SK-N-MC (cell line): Measurements from ENCODE around the gene TRPM1.

Experiments
- DNase-seq: peaks from one replicate; pipeline ENCODE4 v3.0.0-alpha.2; 2011; ENCODE audit warnings: low read depth, low spot score
- H3K27ac ChIP-seq: fragments of 200-600 bp; sonication (generic); 2 replicates; pipeline ENCODE4 v1.5.1; 2016; ENCODE audit warnings: mixed run types
- H3K36me3 ChIP-seq: fragments of 200-600 bp; sonication (generic); 2 replicates; pipeline ENCODE4 v1.6.1; 2017; ENCODE audit warnings: antibody characterized with exemption, low read length, mixed read lengths; ENCODE audit not compliant: insufficient read depth
- H3K4me3 ChIP-seq: fragments of 200-600 bp; sonication (generic); 2 replicates; pipeline ENCODE4 v1.5.1; 2016
- H3K9ac ChIP-seq: fragments of 200-600 bp; sonication (generic); 2 replicates; pipeline ENCODE4 v1.8.0; 2017; ENCODE audit warnings: mixed run types, mixed read lengths; ENCODE audit not compliant: insufficient read length
- H3K9me3 ChIP-seq: fragments of 200-600 bp; sonication (generic); 2 replicates; pipeline ENCODE4 v1.6.1; 2017; ENCODE audit warnings: low read depth, mild to moderate bottlenecking, antibody characterized with exemption, low read length, moderate library complexity, mixed read lengths
- EZH2 ChIP-seq: fragments of 200-600 bp; sonication (generic); IDR thresholded peaks from one replicate; pipeline ENCODE4 v1.6.1; 2017; ENCODE audit warnings: antibody characterized with exemption
- FOXP2 ChIP-seq: optimal IDR thresholded peaks from 2 replicates; pipeline ENCODE3; 2011; ENCODE audit warnings: mild to moderate bottlenecking, moderate library complexity; ENCODE audit not compliant: insufficient read depth; ENCODE audit errors: extremely low read length, control extremely low read depth
- POLR2AphosphoS5 ChIP-seq: IDR thresholded peaks from 2 replicates; pipeline ENCODE4 v1.6.1; 2012; ENCODE audit warnings: mild to moderate bottlenecking, low read depth, low read length, borderline replicate concordance

TRPM1 gene

DNA sequence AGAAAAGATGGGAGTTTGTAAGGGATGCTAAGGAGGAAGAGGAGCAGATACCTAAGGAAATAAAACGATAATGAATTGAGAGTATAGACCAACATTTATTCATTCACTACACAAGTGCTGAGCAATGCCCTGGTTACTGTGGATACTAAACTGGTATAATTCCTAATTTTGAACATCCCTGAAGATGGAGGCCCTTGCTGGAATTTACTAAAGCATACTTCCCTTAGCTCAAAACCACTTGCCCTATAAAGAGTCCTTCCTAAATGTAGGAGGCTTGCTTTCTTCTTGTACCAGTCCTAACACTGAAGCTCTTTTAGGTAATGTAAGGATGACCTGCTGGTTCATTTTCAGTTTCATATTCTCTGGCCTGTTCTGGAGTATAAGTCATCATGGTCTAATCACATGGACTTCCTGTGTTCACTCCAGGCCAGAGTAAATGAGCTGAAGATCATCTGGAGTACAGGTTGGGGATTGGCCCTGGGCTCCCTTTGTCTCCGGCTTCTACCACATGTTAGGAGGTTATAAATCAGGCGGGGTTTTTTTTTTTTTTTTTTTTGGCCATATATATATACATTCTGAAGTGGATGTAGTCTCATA is 70.0 kb downstream of the TRPM1 start:
- Histone ChIP-seq H3K27ac (no peak overlapping the region), H3K4me3 (no peak overlapping the region), H3K36me3 (no peaks in the 10 kb centered on the region), H3K9me3 (no peaks in the 10 kb centered on the region), H3K9ac (no peak overlapping the region)
- no peak for DNase-seq
- TF ChIP-seq POLR2AphosphoS5 = no peak
- TF ChIP-seq FOXP2 = no peak
- no peak for TF ChIP-seq EZH2

DNA sequence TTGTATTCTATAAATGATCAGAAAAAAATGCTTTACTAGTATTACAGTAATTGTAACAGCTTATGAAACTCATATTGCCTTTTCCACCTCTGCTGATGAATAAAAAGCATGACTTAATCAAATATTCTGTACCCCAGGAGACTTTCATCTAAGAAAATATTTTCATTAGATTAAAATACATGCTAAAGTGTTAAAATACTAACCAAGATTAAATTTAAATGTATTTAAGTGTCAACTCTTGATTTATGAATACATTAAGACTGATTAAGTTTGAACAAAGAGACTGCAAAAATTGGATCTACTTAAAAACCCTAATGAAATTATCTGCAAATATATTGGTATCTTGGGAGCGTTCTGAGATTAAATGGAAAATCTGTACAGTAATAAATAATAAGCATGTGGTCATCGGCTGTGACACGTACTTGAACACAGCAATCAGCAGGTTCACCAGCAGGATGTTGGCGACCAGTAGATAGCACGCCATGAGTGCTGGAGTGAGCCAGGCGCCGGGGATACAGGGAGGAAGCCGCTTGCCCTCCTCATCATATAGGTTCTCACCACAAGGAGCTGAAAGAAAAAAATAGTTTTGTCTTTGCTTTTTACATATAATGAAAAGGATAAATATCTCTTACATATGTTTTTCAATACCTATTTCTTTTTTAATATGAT is 73.5 kb downstream of the TRPM1 start:
- Histone ChIP-seq H3K27ac (no peak overlapping the region), H3K9ac (no peak overlapping the region), H3K9me3 (no peaks in the 10 kb centered on the region), H3K36me3 (no peaks in the 10 kb centered on the region), H3K4me3 (no peak overlapping the region)
- TF ChIP-seq EZH2 = no peak
- no peak for TF ChIP-seq FOXP2
- TF ChIP-seq POLR2AphosphoS5 = no peak
- no peak for DNase-seq

DNA sequence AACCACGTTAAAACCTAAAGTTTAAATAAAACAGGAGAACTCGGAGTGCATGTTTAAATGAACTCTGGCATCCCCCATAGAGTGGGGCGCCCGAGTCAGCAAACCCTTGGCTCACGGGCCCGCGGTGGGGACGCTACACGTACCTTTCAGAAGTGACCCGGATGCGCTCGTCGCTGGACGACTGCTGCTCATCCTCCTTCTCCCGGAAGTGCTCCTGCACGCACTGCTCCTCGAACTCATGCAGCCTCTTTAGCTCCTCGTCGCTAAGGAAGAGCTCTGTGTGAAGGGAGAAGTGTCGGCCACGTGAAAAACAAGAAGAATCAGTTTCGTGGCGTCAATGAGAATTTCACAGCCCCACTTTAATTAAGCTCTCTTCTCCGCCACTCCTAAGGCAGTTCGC is 75.5 kb downstream of the TRPM1 start:
- H3K36me3 ChIP-seq = no peaks in the 10 kb centered on the region
- TF ChIP-seq FOXP2 (no peak), EZH2 (no peak), POLR2AphosphoS5 (no peak)
- no peak overlapping the region for H3K9ac ChIP-seq
- no peak for DNase-seq
- H3K4me3 ChIP-seq = no peak overlapping the region
- no peak overlapping the region for H3K27ac ChIP-seq
- H3K9me3 ChIP-seq = no peaks in the 10 kb centered on the region

DNA sequence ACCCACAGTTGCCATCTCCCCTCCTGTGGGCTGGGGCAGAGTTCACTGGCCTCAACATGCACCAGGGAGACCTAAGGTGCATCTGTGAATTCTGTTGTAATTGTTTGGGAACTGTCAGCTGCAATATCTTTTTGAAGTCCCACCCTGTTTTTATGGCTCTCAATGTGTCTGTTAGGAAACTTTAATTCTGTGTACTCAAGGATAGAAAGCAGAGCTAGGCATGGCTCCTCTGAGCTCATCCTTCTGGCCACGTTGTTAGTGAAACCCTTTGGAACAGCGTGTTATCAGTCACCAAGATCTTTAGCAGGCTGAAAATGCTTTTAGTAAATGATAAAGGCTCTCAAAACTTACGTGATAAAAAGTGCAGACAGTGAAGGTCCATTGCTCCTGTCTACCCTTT is 76.5 kb downstream of the TRPM1 start:
- Histone ChIP-seq H3K4me3 (no peak overlapping the region), H3K27ac (no peak overlapping the region), H3K36me3 (no peaks in the 10 kb centered on the region), H3K9me3 (no peaks in the 10 kb centered on the region), H3K9ac (no peak overlapping the region)
- no peak for DNase-seq
- TF ChIP-seq FOXP2 (no peak), POLR2AphosphoS5 (no peak), EZH2 (no peak)

DNA sequence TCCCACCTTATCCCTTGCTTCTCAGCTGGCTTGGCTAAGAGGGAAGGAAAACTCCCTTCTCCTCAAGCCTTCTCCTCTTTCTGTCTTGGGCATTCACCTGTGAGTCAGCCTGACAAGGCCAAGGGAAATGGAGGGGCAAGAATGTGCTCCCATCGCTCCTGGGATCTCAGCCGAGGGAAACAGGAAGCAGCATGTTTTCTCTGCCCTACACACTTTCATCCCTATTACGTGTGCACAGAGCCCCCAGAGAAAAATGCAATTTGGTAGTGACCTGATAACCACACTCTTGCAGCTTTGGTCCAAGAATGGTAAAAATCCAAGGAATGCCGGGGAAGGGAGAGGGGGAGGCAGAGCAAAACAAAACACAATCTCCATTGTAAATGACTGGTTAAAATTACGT is 77.2 kb downstream of the TRPM1 start:
- H3K4me3 ChIP-seq = no peak overlapping the region
- H3K27ac ChIP-seq = no peak overlapping the region
- H3K9ac ChIP-seq = no peak overlapping the region
- DNase-seq = no peak
- H3K9me3 ChIP-seq = no peaks in the 10 kb centered on the region
- TF ChIP-seq FOXP2 = no peak
- no peak for TF ChIP-seq POLR2AphosphoS5
- no peak for TF ChIP-seq EZH2
- no peaks in the 10 kb centered on the region for H3K36me3 ChIP-seq

DNA sequence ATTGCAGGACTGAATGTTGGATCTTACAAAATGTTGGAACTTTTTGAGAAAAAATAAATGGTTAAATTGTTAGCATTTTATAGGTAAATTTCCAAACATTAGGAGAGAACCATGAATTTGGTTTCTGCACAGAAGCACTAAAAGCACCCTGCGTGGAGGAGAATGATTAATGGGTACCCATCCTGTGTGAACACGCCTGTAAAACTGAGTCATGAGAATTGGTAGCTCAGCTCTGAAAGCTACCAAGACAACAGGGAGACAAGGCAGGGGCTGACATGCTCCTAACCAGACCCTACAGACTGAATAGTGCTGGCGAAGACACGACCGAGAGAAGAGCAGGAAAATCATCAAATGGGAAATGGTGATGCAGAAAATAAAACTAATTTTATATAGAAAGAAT is 77.7 kb downstream of the TRPM1 start:
- Histone ChIP-seq H3K9ac (no peak overlapping the region), H3K9me3 (no peaks in the 10 kb centered on the region), H3K36me3 (no peaks in the 10 kb centered on the region), H3K4me3 (no peak overlapping the region), H3K27ac (no peak overlapping the region)
- no peak for DNase-seq
- TF ChIP-seq POLR2AphosphoS5 (no peak), FOXP2 (no peak), EZH2 (no peak)

DNA sequence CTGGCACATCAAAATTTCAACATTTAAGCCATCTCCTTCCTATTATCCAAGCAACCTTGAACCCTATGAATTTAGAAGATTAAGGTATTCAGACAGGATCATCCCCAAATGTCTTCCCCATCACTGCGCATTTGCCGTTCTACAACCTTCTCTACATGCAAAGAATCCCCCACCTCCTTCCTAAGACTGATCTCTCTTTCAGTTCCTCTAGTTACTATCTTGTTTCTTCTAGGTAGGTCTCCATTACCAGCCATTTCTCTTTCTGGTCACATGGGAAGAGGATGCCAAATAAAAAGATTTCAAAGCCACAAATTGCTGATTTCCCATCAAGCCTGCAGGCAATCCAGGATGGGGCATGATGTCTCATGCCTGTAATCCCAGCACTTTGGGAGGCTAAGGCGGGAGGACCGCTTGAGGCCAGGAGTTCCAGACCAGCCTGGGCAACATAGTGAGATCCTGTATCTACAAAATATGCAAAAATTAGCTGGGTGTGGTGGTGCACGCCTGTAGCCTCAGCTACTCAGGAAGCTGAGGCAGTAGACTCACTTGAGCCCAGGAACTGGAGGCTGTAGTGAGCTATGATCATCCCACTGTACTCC is 80.4 kb downstream of the TRPM1 start:
- Histone ChIP-seq H3K9me3 (no peaks in the 10 kb centered on the region), H3K36me3 (no peaks in the 10 kb centered on the region), H3K9ac (no peak overlapping the region), H3K4me3 (no peak overlapping the region), H3K27ac (no peak overlapping the region)
- TF ChIP-seq POLR2AphosphoS5 (no peak), FOXP2 (no peak), EZH2 (no peak)
- no peak for DNase-seq

DNA sequence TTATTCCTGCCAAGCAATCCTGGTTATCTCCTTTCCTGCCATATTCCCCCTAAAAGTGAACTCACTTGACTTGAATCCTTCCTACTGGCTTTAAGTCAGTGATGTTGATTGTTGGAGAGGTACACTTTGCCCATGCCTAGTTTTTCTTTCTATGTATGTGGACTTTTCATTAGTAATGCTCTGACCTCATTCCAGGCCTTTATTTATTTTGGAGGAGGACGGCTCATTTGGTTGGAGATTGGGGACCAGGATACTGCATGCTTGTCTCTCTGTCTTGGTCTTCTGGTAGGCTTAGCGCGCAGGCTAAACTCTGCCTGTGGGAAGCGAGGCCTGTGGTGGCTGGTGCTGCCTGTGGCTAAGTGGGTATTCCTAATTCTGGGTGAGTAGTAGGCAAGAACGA is 81.0 kb downstream of the TRPM1 start:
- Histone ChIP-seq H3K9ac (no peak overlapping the region), H3K36me3 (no peaks in the 10 kb centered on the region), H3K9me3 (no peaks in the 10 kb centered on the region), H3K4me3 (no peak overlapping the region), H3K27ac (no peak overlapping the region)
- no peak for DNase-seq
- TF ChIP-seq FOXP2 = no peak
- no peak for TF ChIP-seq POLR2AphosphoS5
- TF ChIP-seq EZH2 = no peak

DNA sequence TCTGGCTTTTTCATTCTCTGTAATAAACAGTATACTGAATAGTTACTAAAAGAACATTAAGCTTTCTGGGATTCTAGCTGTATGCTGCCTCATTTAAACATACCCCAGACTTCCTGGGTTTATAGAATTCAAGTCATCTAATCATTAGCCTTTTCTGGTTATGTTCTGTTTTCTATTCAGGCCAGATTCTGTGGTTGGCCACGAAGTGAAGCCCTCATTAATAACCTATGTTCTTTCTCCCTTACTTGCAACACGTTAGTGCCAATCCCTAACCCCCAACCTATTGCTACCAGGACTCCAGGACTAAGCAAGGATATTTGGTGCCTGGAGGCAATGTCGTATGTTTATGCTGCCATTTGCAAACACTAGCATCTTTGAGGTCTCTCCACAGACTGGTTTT is 81.5 kb downstream of the TRPM1 start:
- no peaks in the 10 kb centered on the region for H3K36me3 ChIP-seq
- no peak overlapping the region for H3K4me3 ChIP-seq
- H3K9ac ChIP-seq = no peak overlapping the region
- DNase-seq = no peak
- TF ChIP-seq EZH2 (no peak), POLR2AphosphoS5 (no peak), FOXP2 (no peak)
- no peak overlapping the region for H3K27ac ChIP-seq
- no peaks in the 10 kb centered on the region for H3K9me3 ChIP-seq
